ENCODE measurements around the gene MBD2.

DNA sequence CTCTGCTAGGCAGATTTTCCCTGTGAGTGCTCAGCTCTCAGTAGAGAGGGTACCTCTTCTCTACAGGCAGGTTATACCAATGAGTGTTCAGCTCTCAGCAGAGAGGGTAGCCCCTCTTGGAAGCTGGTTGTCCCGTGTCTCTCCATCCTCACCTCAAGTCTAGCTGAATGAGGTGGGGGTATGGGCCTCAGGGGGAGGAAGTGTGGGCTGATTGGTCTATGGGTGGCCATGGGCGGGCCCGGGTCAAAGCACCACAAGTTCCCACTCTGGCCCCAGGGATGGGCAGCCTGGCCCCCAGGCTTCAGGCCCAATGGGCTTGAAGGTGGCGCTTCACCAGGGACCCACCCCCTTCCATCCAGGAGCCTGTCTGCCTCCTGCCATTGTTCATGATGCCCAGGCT lies 17.0 kb upstream of the MBD2 start:
- TF ChIP-seq, protein P1, sequence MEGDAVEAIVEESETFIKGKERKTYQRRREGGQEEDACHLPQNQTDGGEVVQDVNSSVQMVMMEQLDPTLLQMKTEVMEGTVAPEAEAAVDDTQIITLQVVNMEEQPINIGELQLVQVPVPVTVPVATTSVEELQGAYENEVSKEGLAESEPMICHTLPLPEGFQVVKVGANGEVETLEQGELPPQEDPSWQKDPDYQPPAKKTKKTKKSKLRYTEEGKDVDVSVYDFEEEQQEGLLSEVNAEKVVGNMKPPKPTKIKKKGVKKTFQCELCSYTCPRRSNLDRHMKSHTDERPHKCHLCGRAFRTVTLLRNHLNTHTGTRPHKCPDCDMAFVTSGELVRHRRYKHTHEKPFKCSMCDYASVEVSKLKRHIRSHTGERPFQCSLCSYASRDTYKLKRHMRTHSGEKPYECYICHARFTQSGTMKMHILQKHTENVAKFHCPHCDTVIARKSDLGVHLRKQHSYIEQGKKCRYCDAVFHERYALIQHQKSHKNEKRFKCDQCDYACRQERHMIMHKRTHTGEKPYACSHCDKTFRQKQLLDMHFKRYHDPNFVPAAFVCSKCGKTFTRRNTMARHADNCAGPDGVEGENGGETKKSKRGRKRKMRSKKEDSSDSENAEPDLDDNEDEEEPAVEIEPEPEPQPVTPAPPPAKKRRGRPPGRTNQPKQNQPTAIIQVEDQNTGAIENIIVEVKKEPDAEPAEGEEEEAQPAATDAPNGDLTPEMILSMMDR (IDR thresholded peaks at IDR 0.05): no peak
- TF ChIP-seq POLR2AphosphoS5 (IDR thresholded peaks at IDR 0.05; ENCODE audit: insufficient read depth in 1 of 2, low read depth in 1 of 2): no peak

Measured in vagina (tissue), 2 donors.